ENCODE measurements around the gene SDCBP2.

Gene SDCBP2

DNA sequence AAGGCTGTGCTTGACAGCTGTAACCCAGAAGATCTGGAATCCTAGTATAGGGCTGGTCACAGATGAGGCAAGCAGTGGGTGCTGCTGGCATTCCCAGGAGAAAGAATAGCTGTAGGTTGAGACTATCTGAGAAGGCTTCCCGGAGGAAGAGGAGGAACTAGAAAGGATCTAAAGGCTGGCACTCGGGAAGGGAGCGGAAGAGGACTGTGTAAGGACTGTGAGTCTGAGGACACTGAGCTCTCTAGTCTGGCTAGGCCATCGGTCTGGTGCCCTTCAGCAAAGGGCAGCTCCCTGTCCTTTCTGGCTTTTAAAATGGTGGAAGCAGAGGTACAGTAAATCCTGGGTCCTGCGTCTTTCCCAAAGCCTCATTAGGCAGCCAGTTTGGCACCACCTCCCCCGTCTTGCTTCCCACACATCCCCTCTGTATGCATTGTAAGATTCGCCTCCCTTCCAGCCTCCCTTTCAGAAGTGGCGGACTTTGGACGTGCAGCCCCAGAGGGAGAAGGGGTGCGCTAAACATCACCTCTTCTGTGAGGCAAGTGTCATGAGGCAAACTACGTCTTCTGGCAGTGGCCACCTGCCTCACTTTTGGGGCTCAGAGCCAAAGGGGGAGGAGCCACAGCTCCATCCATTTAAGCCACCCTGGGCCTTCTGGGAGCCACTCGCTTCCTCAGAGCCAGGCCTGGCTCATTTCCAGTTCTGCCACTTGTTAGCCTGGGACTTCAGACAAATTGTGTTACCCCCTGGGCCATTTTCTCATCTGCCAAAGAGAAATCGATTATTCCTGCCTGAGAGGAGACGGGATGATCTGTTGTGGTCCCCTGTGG lies 54.2 kb downstream of the SDCBP2 start:
- DNase-seq (ENCODE audit: low read depth), result no peak

DNA sequence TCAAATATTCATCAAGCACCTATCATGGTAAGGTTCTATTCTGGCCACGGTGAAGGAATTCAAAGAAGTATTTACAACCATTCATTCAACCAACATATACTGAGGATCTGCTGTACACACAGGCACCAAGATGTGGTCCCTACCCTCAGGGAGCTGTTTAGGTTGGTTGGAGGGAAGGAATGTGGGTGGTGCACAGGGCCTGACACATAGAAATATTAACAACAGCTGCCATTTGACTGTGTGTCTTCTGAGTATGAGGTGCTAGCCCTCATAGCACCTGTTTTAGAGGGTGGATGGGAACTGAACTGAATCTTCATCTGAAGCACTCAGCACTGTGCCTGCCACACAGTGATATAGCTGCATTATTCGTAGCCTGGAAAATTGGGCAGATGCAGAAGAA lies 55.6 kb downstream of the SDCBP2 start:
- DNase-seq (ENCODE audit: low read depth), result no peak

DNA sequence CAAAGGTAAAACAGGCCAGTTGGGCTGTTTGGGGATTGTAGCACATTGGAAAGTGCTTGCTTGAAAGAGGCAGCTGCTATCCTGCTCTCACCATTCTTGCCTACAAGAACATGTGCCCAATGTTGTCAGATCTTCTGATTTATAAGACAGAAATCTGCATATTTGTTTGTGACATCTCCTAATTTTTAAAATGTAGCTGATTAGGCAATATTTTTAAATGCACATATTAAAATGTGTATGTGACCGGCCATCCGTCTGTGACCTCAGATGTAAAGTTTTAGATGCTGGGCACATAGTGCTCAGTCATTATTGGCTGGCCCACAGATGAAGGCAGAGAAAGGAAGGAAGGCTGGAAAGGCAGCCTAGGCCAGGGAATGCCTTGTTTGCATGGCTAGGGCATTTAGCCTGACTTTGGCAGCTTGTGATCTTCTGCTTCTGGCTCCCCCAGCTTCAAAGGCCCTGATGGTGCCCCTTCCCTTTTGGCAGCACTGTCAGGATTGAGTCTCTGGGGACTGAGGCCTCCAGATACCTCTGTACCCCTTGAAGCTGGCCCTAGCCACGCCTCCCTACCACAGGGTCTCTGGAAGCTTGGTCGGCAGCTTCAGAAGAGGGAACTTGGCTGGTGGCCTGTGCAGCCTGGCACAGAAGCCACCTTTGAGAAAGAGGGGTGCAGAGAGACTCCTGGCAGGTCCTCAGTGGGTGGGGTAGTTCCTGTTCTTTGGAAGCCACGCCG lies 56.4 kb downstream of the SDCBP2 start:
- no peak for DNase-seq (ENCODE audit: low read depth)

DNA sequence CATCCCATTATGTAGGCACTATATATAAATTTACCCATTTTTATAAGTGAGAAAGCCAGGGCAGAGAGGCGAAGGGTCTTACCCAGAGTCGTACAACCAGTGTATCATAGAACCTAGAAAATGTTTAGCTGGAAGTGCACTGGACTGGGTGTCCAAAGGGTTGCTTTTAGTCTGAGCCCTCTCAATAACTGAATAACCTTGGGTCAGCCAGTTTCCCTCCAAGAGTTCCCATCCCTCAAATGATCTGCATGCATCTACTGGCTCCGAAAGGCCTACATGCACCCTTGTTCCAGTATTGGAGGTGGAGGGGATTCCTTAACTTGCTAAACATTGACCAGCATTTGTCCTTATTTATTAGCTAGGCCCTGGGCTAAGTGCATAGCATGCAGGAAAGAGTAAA lies 59.1 kb downstream of the SDCBP2 start:
- no peak for DNase-seq (ENCODE audit: low read depth)

DNA sequence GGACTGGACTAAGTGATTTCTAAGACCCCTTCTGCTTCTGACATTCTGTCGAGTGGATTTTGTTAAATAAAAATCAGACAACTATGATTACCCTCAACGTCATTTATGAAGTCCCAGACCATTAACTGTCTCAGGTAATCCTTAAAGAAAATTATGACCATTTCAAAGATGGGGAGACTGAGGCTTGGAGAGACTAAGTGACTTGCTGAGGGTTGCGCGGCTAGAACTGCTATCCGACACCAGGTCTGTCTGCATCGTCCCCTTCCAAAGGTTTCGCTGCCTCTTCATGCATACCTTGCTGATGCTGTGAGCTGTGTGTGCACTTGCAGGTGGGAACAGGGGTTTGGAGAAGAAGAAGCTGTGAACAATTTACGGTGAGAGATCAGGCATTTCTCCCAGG lies 59.7 kb downstream of the SDCBP2 start:
- no peak for DNase-seq (ENCODE audit: low read depth)

DNA sequence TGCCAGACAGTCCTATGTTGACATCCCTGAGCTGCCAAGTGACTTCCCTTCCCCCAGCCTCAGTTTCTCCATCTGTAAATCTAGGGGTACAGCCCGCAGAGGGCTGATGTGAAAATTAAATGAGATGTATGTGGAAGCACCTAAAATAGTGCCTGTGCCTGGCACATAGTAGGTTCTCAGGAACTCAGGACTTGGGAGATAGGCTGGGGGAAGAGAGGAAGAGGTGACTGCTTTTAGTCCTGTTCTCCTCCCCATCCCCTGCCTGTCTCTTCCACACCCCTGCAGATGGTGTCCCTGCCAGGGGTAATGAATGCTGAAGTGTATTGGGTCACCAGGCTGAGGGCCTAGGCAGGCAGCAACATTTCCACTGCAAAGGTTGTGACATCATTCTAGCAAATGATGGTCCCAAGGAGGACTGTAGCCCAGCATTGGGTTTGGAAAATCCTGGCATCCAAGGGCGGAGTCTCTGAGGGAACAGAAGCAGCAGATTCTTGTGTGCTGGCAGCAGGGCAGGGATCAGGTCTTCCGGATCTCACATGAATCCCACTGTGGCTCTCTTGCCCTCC lies 61.0 kb downstream of the SDCBP2 start:
- no peak for DNase-seq (ENCODE audit: low read depth)

DNA sequence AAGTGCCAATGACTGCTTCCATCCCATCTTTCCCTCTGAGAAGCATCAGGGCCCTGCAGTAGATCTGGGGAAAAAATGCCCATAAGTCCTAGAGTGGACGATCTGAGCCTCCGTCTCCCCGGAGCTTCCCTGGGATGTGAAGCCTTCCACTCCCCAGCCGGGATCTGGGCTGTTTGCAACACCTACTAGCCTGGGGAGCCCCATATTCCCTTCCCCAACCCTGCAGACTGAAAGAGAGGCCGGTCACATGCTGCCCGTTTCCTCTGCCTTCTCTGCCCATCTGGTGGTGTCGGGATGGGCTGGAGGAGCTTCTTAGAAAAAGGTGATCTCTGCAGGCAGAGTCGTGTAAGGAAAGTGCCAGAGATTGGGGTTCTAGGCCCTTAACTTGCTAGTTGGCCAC lies 61.8 kb downstream of the SDCBP2 start:
- DNase-seq (ENCODE audit: low read depth), result no peak

DNA sequence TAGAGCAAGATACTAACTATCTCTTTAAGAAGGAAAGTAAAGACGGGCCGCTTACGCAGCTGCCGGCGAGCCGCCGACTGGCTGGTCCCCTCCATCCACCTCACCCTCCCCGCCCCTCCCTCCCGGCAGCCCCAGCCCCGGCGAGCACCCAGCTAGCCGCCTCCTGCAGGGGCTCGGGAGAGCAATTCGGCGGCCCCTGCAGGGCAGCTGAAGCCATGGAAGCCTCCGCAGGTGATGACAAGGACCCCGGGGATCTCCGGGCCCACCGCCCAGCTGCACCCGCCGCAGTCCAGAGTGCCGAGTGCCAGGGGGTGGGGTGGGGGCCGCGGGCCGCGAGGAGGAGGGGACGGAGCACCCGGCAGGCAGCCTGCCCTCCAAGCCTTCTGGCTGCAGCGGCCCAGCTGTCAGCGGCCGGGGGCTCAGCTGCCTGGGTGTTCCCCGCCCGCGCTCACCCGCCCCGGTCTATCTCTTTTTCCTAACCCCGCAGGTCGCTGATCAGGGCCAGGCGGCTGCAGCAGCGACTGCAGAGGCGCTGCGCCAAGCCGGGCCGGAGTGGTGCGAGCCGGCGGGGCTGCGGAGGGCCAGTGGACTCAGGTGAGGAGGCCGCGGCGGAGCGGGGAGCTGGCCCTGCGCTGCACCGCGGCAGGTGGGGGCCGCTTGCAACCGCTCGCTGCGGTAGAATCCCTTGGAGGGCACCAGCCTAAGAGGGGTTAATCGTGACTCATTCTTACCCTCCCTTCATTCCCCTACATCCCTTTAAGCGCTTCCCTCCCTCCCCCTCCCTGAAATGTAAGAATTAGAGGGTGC lies 62.6 kb downstream of the SDCBP2 start, which contains the start of gene SNPH:
Gene SNPH, plus strand, starts transcription at position 128 of the 807 bp plus-strand sequence. CDS start 29,946 bp downstream, outside the sequence.
- DNase-seq (ENCODE audit: low read depth), result peak; percentile 59

DNA sequence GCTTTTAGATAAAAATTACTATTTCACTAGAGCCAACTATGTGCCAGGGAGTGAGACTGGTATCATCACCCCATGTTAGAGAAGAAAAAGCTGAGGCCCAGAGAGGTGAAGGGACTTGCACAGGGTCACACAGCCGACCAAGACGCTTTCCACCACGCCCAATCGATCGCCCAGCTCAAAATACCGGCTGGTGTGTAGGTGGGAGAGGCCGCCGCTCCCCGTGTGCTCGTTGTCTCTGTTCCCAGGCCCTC lies 63.1 kb downstream of the SDCBP2 start:
- DNase-seq (ENCODE audit: low read depth), result no peak

DNA sequence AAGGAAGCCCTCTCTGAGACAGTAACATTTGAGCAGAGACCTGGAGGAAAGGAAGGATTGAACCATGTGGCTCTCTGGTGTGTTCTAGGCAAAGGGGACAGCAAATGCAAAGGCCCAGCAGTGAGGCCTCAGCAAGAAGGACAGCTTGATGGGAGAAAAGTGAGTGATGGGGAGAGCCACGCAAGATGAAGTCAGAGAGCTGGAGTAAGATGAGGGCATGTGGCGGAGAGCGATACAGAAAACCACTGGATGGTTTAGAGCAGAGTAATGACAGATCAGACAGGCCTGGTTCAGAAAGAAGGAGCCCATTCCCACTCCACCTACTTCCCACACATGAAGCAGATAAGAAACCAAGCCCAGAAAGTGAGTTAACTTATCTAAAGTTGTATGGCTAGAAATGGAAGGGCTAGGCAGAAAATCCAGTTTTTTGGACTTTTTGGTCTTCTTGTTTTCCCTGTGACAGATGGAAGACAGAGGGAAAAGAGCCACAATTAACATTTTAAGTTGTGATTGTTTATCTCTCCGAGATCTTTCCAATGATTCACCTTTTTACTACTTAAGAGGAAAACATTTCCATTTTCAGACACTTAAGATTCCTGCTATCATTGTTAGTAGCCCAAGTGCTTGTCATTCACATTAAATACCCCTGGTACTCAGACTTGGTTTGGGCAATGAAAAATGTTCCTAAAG lies 63.6 kb downstream of the SDCBP2 start:
- no peak for DNase-seq (ENCODE audit: low read depth)

DNA sequence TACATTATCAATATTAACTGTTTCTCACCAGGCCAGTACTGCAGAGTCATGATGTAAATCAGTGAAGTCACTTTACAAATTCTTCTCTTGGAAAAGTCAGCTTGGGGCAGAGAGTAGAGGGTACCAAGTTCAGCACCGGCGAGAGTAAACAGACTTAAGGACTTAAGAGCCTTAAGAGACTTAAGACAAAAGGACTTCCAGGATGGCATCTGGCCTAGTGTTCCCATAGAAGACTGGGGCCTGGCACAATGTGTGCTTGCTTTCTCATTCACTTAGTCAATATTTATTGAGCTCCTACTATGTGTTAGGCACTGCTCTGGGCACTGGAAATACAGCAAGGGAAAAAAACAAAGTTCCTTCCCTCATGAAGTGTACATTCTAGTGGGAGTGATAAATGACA lies 64.2 kb downstream of the SDCBP2 start:
- no peak for DNase-seq (ENCODE audit: low read depth)

DNA sequence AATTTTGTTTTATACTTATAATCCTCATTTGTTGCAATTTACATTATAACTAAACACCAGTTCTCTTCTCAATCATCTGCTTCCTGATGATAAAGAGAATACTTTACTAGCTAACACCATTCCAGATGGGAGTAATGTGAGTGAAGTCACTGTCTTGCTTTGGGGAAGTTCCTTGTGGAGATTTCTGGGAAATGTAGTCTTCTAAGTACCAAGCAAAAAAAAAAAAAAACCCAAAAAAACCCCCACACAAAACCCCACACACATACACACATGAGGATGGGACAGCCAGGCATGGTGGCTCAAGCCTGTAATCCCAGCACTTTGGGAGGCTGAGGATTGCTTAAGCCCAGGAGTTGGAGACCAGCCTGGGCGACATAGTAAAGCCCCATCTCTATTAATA lies 65.1 kb downstream of the SDCBP2 start:
- DNase-seq (ENCODE audit: low read depth), result no peak

Measured in activated T-helper 9 cell treated with anti-CD3 and anti-CD28 coated beads, Interleukin-2, amount 50 U/mL, for 16 hours (primary cell).